GM23248 (cell line): Measurements from ENCODE around the gene RUNX1.

ENCODE experiments used
- EZH2 ChIP-seq: fragments of 200-600 bp; sonication (generic); IDR thresholded peaks from 2 replicates; pipeline ENCODE4 v1.6.1; 2018; ENCODE audit warnings: antibody characterized with exemption, mild to moderate bottlenecking; ENCODE audit not compliant: insufficient read depth, poor library complexity, severe bottlenecking
- EZH2phosphoT487 ChIP-seq: fragments of 200-600 bp; sonication (generic); IDR thresholded peaks from 2 replicates; pipeline ENCODE4 v1.6.1; 2018; ENCODE audit warnings: antibody characterized with exemption, moderate library complexity, mild to moderate bottlenecking, low read depth; ENCODE audit not compliant: insufficient read depth

GRCh38 chr21:34797921-34798535 lies 251.1 kb downstream of the RUNX1 start:
- no peak for TF ChIP-seq EZH2
- TF ChIP-seq EZH2phosphoT487, result no peak
